GM19328 (cell line): ENCODE data around the gene DCLK3.

Experiments used
- ATAC-seq: cut with Tn5 transposase; IDR thresholded peaks from one replicate; pipeline ENCODE4 v1.9.1; 2021; ENCODE audit warnings: mild to moderate bottlenecking, moderate library complexity; ENCODE audit not compliant: unreplicated experiment

Gene DCLK3, protein sequence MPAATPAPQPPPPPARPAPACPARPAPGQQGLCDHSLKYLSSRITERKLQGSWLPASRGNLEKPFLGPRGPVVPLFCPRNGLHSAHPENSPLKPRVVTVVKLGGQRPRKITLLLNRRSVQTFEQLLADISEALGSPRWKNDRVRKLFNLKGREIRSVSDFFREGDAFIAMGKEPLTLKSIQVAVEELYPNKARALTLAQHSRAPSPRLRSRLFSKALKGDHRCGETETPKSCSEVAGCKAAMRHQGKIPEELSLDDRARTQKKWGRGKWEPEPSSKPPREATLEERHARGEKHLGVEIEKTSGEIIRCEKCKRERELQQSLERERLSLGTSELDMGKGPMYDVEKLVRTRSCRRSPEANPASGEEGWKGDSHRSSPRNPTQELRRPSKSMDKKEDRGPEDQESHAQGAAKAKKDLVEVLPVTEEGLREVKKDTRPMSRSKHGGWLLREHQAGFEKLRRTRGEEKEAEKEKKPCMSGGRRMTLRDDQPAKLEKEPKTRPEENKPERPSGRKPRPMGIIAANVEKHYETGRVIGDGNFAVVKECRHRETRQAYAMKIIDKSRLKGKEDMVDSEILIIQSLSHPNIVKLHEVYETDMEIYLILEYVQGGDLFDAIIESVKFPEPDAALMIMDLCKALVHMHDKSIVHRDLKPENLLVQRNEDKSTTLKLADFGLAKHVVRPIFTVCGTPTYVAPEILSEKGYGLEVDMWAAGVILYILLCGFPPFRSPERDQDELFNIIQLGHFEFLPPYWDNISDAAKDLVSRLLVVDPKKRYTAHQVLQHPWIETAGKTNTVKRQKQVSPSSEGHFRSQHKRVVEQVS

GRCh38 chr3:36763850-36764703 is at the start of gene DCLK3:
TSS of gene DCLK3 (minus strand) at chr3:36764553. CDS start at chr3:36764263, 290 bp downstream.
- no peak for ATAC-seq

- no peak for ATAC-seq
These were observed 49.0 kb upstream of the DCLK3 start for GRCh38 chr3:36813305-36813704.

GRCh38 chr3:36812240-36812639 is 47.9 kb upstream of the DCLK3 start:
- ATAC-seq = no peak

GRCh38 chr3:36811768-36812167 is 47.4 kb upstream of the DCLK3 start:
- no peak for ATAC-seq

GRCh38 chr3:36804295-36805055 is 40.1 kb upstream of the DCLK3 start:
- ATAC-seq = no peak

DNA sequence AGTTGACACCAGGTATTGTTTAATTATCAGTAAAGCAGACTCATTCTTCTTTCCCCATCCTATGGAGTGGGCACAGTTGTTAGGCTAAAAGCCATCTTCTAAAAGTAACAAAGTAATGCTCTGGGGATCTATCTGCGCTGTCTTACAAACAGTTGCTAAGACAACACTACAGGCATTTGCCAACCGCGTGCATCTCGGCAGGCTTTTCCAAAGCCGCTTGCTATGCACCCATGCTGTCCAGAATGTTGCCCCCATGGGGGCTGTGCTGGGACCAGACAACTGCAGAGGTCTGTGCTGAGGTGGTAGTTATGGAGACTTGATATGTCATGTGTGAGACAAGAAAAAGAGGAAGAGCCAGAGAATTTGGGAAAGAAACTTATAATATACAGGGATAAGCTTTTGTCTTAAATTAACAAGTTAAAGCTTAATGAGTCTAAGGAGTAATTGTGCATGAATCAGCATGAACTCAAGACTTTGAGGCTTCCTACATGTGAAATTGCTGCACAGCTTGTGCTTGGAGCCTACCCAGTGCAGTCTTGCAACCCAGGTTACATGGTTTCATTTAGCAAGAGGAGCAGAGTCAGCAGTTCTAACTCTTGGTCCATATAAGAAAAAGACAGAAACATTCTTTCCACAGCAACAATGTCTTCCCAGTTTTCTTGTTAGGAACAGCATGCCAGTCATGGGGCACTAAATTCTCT is 38.9 kb upstream of the DCLK3 start:
- ATAC-seq = no peak

GRCh38 chr3:36800533-36801116 is 36.3 kb upstream of the DCLK3 start:
- ATAC-seq = no peak

- no peak for ATAC-seq
These were observed 32.5 kb upstream of the DCLK3 start for GRCh38 chr3:36796881-36797280.

DNA sequence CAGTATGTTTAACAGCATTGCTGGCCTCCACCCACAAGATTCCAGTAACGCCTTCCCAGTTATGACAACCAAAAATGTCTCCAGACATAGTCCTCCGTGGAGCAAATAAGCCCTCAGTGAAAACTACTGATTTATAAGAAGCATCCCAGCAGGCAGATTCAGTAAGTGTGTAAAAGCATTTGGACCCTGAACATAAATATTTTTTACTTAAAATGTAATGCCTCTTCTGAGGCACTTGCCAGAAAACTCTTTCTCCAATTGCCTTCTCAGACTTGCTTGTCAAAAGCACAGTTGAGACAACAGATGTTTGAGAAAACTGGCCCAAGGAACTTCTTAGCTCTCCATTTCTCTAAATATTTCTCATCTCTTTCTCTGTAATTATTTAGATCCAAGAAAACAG is 31.8 kb upstream of the DCLK3 start:
- ATAC-seq = no peak

GRCh38 chr3:36795622-36796021 is 31.3 kb upstream of the DCLK3 start:
- ATAC-seq = no peak

DNA sequence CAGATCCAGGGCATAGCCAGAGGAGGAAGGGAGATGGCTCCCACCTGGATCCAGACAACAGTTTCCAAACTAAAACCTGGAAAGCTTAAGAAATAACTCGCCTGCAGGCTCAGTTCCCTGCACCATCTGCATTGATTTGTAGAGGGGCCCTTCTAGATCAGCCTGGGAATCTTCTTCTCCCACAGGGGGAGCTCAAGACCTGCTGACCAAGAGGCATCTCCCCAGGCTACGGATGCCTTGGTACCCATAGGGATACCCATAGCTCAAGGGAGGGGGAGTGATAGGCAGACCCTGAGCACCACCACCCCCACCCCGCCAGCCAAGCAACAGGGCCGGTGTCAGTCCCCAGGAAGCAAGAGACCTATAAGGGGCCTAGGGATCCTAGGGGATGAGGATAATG is 28.0 kb upstream of the DCLK3 start:
- ATAC-seq = no peak

- no peak for ATAC-seq
These were observed 26.4 kb upstream of the DCLK3 start for GRCh38 chr3:36790765-36791164.

- no peak for ATAC-seq
These were observed 22.9 kb upstream of the DCLK3 start for GRCh38 chr3:36786921-36787890.

DNA sequence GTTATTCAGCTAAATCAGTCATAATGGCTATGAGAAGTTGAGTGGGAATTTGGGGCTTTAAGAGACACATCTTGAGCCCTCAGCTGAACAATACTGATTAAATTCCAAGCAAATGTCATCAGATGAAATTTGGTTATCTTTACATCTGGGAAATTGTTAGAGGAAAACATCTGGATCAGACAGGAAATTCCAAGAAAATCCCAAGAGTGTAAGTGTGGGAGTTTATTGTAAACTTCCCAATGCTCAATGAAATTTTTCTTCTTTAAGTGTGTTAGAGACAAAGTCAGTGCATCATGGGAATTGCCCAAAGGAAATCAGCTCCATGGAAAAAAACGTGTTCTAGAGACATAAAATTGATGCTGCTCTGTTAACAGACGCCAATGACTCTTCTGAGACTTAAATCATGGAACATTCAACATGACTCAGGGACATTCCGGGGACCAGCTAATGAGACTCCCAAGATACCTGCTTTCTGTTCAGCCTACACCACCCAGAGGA is 19.8 kb upstream of the DCLK3 start:
- no peak for ATAC-seq

- ATAC-seq = no peak
These were observed 13.3 kb upstream of the DCLK3 start for GRCh38 chr3:36777424-36778218.

GRCh38 chr3:36776436-36776835 is 12.1 kb upstream of the DCLK3 start:
- ATAC-seq = no peak

- ATAC-seq = no peak
These were observed 9.7 kb upstream of the DCLK3 start for GRCh38 chr3:36774052-36774451.
